HepG2 (cell line): ENCODE results near the gene ALOX15. TPM values are rescaled to one million over a fixed set of nuclear protein-coding genes. Genes with fewer than 3 reads are reported as not detected.

Experiments used
- ATAC-seq: fragments of 200-7000 bp; cut with Tn5 transposase; 3 replicates; pipeline ENCODE4 v1.9.1; 2020; ENCODE audit warnings: mild to moderate bottlenecking, moderate library complexity
- BruUV-seq: library from RNA; stranded (reverse); fragments of 400-500 nt; replicated peaks from 2 replicates; lab custom pipeline; 2021; lab: Mats Ljungman, UMichigan
- CTCF ChIA-PET: fragments of 300-600 bp; formaldehyde crosslinking; extraction: SDS; loops from one replicate; lab custom pipeline; 2021; ENCODE audit warnings: low total read pairs, inconsistent platforms, low intra/inter-chr PET ratio; lab: Yijun Ruan, JAX
- POLR2A ChIA-PET: fragments of 350-600 bp; sonication (Branson Sonifier 250); formaldehyde crosslinking; loops from one replicate; lab custom pipeline; 2020; ENCODE audit warnings: antibody characterized with exemption, inconsistent platforms; lab: Yijun Ruan, JAX
- DNase-seq: peaks from one replicate; pipeline ENCODE4 v3.0.0-alpha.2; 2015; ENCODE audit warnings: low spot score
- FAIRE-seq: peaks from 3 replicates; lab custom pipeline; 2011; peaks lifted over from hg19 to GRCh38; lab: Jason Lieb, UNC
- H2AFZ ChIP-seq: one replicate; pipeline ENCODE4 v1.6.1; 2011; ENCODE audit warnings: low read length, inconsistent platforms
- H3K27ac ChIP-seq: fragments of 300-600 bp; 3 replicates; pipeline ENCODE4 v1.8.0; 2011; ENCODE audit warnings: mixed run types, mild to moderate bottlenecking, mixed read lengths, low read length, inconsistent platforms; ENCODE audit not compliant: insufficient read depth; ENCODE audit errors: extremely low read length
- H3K27me3 ChIP-seq, 2 experiments: fragments of 200-600 bp in 1 of 2; 2 replicates in 1 of 2; 3 replicates in 1 of 2; pipeline versions ENCODE4 v1.6.0 to v1.8.0; 2011; ENCODE audit warnings: low read length in 2 of 2, mild to moderate bottlenecking in 2 of 2, moderate library complexity in 2 of 2, inconsistent platforms in 1 of 2; ENCODE audit not compliant: insufficient read depth in 2 of 2, control insufficient read depth in 1 of 2
- H3K36me3 ChIP-seq, 2 experiments: fragments of 200-600 bp in 1 of 2; replicated peaks in 1 of 2; 2 replicates in 1 of 2; 3 replicates in 1 of 2; pipeline versions ENCODE4 v1.5.1 to v1.8.0; 2011; ENCODE audit warnings: low read length in 2 of 2, inconsistent platforms in 1 of 2; ENCODE audit not compliant: insufficient read depth in 2 of 2, control insufficient read depth in 1 of 2
- H3K4me1 ChIP-seq: 2 replicates; pipeline ENCODE4 v1.5.1; 2012; ENCODE audit warnings: low read length, inconsistent platforms; ENCODE audit not compliant: insufficient read depth
- H3K4me2 ChIP-seq: 2 replicates; pipeline ENCODE4 v1.6.0; 2011; ENCODE audit warnings: low read depth, low read length, inconsistent platforms
- H3K4me3 ChIP-seq, 3 experiments: fragments of 200-600 bp in 1 of 3; sonication (generic), shearing (Covaris generic) in 1 of 3; replicated peaks in 1 of 3; 2 replicates each; pipeline ENCODE4 v1.5.1; 2011 to 2016; ENCODE audit warnings: low read length in 3 of 3, inconsistent platforms in 2 of 3, low read depth in 2 of 3, mild to moderate bottlenecking in 2 of 3, control low read depth in 1 of 3, mixed read lengths in 1 of 3; ENCODE audit not compliant: insufficient read depth in 1 of 3
- H3K79me2 ChIP-seq: one replicate; pipeline ENCODE4 v1.6.1; 2011; ENCODE audit warnings: low read length, inconsistent platforms; ENCODE audit not compliant: insufficient read depth
- H3K9ac ChIP-seq: 2 replicates; pipeline ENCODE4 v1.6.0; 2011; ENCODE audit warnings: mild to moderate bottlenecking, low read depth, low read length, inconsistent platforms; ENCODE audit not compliant: insufficient read depth
- H3K9me3 ChIP-seq: 2 replicates; pipeline ENCODE4 v1.5.1; 2012; ENCODE audit warnings: mild to moderate bottlenecking, low read length
- H4K20me1 ChIP-seq: 2 replicates; pipeline ENCODE4 v1.6.0; 2011; ENCODE audit warnings: inconsistent platforms, mild to moderate bottlenecking, low read length, moderate library complexity; ENCODE audit not compliant: insufficient read depth
- ELF1 ChIP-seq: sonication (generic); formaldehyde crosslinking; IDR thresholded peaks from 2 replicates; pipeline ENCODE4 v1.4.0; 2020; ENCODE audit warnings: missing genetic modification reagents
- KAT7 ChIP-seq: IDR thresholded peaks from 2 replicates; pipeline ENCODE4 v1.6.1; 2018; ENCODE audit warnings: borderline replicate concordance, missing compliant biosample characterization
- KDM6A ChIP-seq: IDR thresholded peaks from 2 replicates; pipeline ENCODE4 v1.6.1; 2016; ENCODE audit warnings: low read depth
- RARA ChIP-seq: IDR thresholded peaks from 2 replicates; pipeline ENCODE4 v1.6.1; 2016; ENCODE audit warnings: missing genetic modification reagents, missing compliant biosample characterization
- SAFB2 ChIP-seq: sonication (generic); formaldehyde crosslinking; IDR thresholded peaks from 2 replicates; pipeline ENCODE4 v1.5.1; 2020; ENCODE audit warnings: missing genetic modification reagents, low read depth, mild to moderate bottlenecking, borderline replicate concordance
- SMYD3 ChIP-seq: sonication (generic); formaldehyde crosslinking; IDR thresholded peaks from 2 replicates; pipeline ENCODE4 v1.8.1; 2023; ENCODE audit warnings: mild to moderate bottlenecking, missing genetic modification reagents
- ZBTB20 ChIP-seq: sonication (generic); formaldehyde crosslinking; IDR thresholded peaks from 2 replicates; pipeline ENCODE4 v1.8.1; 2023; ENCODE audit warnings: missing genetic modification reagents, low read depth, mild to moderate bottlenecking, borderline replicate concordance
- ZBTB33 ChIP-seq: sonication (generic); formaldehyde crosslinking; IDR thresholded peaks from 2 replicates; pipeline ENCODE4 v1.4.0; 2020; ENCODE audit warnings: missing genetic modification reagents
- ZNF567 ChIP-seq: sonication (generic); formaldehyde crosslinking; IDR thresholded peaks from 2 replicates; pipeline ENCODE4 v1.8.1; 2023; ENCODE audit warnings: mild to moderate bottlenecking, missing genetic modification reagents, borderline replicate concordance
- ZNF614 ChIP-seq: IDR thresholded peaks from 2 replicates; pipeline ENCODE4 v1.6.1; 2018; ENCODE audit warnings: missing biosample characterization, missing genetic modification reagents, inconsistent platforms, borderline replicate concordance
- ZNF674 ChIP-seq: sonication (generic); formaldehyde crosslinking; IDR thresholded peaks from 2 replicates; pipeline ENCODE4 v1.5.0; 2020; ENCODE audit warnings: low read depth, mild to moderate bottlenecking, missing genetic modification reagents
- ZSCAN29 ChIP-seq: sonication (generic); formaldehyde crosslinking; conservative IDR thresholded peaks from 2 replicates; pipeline ENCODE4 v1.4.0; 2020; ENCODE audit warnings: mild to moderate bottlenecking, missing genetic modification reagents
- WGBS: methylation state at CpG from one replicate; pipeline ENCODE4 v1.1.6; 2017; ENCODE audit warnings: low lambda C conversion rate; 5-methylcytosine and 5-hydroxymethylcytosine counted together
- in situ Hi-C: cut with HindIII; loops from 2 replicates; pipeline ENCODE4 v1.10.0; 2017; ENCODE audit warnings: low pct_unique_long_range_greater_than_20kb; ENCODE audit not compliant: extremely low pct_ligation_motif_present
- intact Hi-C: fragments of 100-400 bp; cut with micrococcal nuclease; formaldehyde crosslinking; loops from one replicate; pipeline ENCODE4 v1.10.0; 2022; ENCODE audit not compliant: unreplicated experiment
- polyA plus RNA-seq, 8 experiments: library from polyadenylated mRNA; depleted of rRNA in 3 of 8; stranded (reverse) in 7 of 8; unstranded in 1 of 8; fragments of >200 nt; fragmentation: Illumina TruSeq in 4 of 8; extraction: Trizol in 4 of 8; gene quantifications; 2 replicates each; pipeline versions ENCODE4 v1.2.1 to v1.2.3, GENCODE V29; 2011 to 2016; ENCODE audit warnings: low read depth in 4 of 8, missing spikeins in 1 of 8, mixed read lengths in 1 of 8; ENCODE audit not compliant: insufficient read depth in 1 of 8
- total RNA-seq, 5 experiments: library from RNA; depleted of rRNA; stranded (reverse); fragments of >200 nt; fragmentation: Illumina TruSeq; extraction: Trizol; gene quantifications; 2 replicates each; pipeline ENCODE4 v1.2.3, GENCODE V29; 2016; ENCODE audit warnings: low read depth in 1 of 5
- TF ChIP-seq, protein P1 (sequence below): sonication (generic); formaldehyde crosslinking; IDR thresholded peaks from 2 replicates; pipeline ENCODE4 v1.4.0; 2020; ENCODE audit warnings: missing genetic modification reagents
- TF ChIP-seq, protein P2 (sequence below): sonication (generic); formaldehyde crosslinking; IDR thresholded peaks from 2 replicates; pipeline ENCODE4 v1.4.0; 2020; ENCODE audit warnings: missing genetic modification reagents

ALOX15 gene
- total and polyA plus RNA-seq, 2 of the 13 experiments (the other 11 are each of a cell fraction or from before 2014, with no cell fraction given), result 0.04 TPM; not detected in 1

DNA sequence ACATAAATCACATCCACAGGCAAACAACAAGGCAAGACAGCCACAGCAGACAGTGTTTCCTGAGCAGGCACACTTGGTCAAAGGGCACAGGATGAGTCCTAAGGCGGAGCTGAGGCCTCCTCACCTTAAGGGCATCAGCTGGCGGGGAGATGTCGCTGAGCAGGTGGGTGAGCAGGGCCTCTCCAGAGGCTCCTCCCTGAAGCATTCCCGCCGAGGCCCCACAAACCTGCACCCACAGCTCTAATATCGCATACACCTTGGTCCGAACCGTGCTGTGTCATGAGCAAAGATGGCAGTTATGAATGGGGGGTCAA lies 33.2 kb upstream of the ALOX15 start:
- BruUV-seq, result no TSS peak
- 89% methylated on average over 5 of the region's 8 CpGs for WGBS
- no peaks in the 10 kb centered on the region for H3K9me3 ChIP-seq
- no peaks in the 10 kb centered on the region for H3K27me3 ChIP-seq
- in situ Hi-C loops (no loop called here), intact Hi-C loops (no loop called here)
- no peaks in the 10 kb centered on the region for H4K20me1 ChIP-seq
- no peak overlapping the region for H3K4me2 ChIP-seq
- DNase-seq (no peak), ATAC-seq (no peak), FAIRE-seq (no peak)
- TF ChIP-seq ZNF674 (CRISPR knock-in tag), result no peak
- no peak for TF ChIP-seq ELF1
- TF ChIP-seq SMYD3, result no peak
- TF ChIP-seq RARA (CRISPR knock-in tag), result no peak
- no peak for TF ChIP-seq KAT7 (CRISPR knock-in tag)
- TF ChIP-seq ZBTB20 (CRISPR knock-in tag), result no peak
- TF ChIP-seq, protein P1, sequence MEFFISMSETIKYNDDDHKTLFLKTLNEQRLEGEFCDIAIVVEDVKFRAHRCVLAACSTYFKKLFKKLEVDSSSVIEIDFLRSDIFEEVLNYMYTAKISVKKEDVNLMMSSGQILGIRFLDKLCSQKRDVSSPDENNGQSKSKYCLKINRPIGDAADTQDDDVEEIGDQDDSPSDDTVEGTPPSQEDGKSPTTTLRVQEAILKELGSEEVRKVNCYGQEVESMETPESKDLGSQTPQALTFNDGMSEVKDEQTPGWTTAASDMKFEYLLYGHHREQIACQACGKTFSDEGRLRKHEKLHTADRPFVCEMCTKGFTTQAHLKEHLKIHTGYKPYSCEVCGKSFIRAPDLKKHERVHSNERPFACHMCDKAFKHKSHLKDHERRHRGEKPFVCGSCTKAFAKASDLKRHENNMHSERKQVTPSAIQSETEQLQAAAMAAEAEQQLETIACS (CRISPR knock-in tag), result no peak
- no peak for TF ChIP-seq KDM6A (CRISPR knock-in tag)
- TF ChIP-seq ZNF614, result no peak
- TF ChIP-seq SAFB2 (CRISPR knock-in tag), result no peak
- no peak for TF ChIP-seq ZSCAN29 (CRISPR knock-in tag)
- TF ChIP-seq ZBTB33 (CRISPR knock-in tag), result no peak
- TF ChIP-seq, protein P2, sequence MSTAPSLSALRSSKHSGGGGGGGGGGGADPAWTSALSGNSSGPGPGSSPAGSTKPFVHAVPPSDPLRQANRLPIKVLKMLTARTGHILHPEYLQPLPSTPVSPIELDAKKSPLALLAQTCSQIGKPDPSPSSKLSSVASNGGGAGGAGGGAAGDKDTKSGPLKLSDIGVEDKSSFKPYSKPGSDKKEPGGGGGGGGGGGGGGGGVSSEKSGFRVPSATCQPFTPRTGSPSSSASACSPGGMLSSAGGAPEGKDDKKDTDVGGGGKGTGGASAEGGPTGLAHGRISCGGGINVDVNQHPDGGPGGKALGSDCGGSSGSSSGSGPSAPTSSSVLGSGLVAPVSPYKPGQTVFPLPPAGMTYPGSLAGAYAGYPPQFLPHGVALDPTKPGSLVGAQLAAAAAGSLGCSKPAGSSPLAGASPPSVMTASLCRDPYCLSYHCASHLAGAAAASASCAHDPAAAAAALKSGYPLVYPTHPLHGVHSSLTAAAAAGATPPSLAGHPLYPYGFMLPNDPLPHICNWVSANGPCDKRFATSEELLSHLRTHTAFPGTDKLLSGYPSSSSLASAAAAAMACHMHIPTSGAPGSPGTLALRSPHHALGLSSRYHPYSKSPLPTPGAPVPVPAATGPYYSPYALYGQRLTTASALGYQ, result no peak
- TF ChIP-seq ZNF567 (CRISPR knock-in tag), result no peak
- POLR2A ChIA-PET, result no interaction called here
- H2AFZ ChIP-seq, result no peak overlapping the region
- no peak overlapping the region for H3K4me3 ChIP-seq
- H3K4me1 ChIP-seq, result peaks cover 14% of the 10 kb centered on the region
- H3K79me2 ChIP-seq, result no peaks in the 10 kb centered on the region
- H3K9ac ChIP-seq, result no peak overlapping the region
- peaks cover 57 to 82% of the 10 kb centered on the region in 2 experiments for H3K36me3 ChIP-seq
- CTCF ChIA-PET, result no interaction called here
- no peak overlapping the region for H3K27ac ChIP-seq
